Ovary (tissue), 3 donors: ENCODE results near the gene TDG.

Source experiments
- CTCF ChIP-seq, 3 donors: fragments of 450-650 bp in 2 of 3; fragments of 200-600 bp in 1 of 3; IDR thresholded peaks; one replicate each; pipeline versions ENCODE4 v1.5.1 to v1.8.0; 2016 to 2022; ENCODE audit warnings: antibody characterized with exemption in 3 of 3, mild to moderate bottlenecking in 1 of 3
- POLR2A ChIP-seq: fragments of 450-650 bp; IDR thresholded peaks from one replicate; pipeline ENCODE4 v1.6.1; 2017; ENCODE audit warnings: antibody characterized with exemption, mild to moderate bottlenecking, moderate library complexity
- donor health status: DM: no; HTN: no; CAD: no.

DNA sequence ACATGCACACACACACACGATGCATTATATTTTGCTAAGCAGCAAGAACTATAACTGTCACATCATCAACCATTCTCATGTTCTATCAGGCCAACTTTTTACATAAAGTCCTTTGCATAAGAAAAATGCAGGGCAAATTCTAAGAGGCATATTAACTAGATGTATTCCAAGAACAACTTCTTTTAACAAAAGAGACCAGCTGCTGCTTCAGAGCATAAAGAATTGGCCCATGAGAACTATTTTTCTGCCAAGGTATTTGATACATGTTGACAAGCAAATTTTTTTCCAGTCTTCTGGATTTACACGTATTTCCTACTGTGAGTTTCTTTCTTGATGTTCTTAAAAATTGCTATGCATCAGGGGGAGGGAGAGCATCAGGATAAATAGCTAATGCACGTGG, 57.1 kb downstream of the TDG start:
- TF ChIP-seq CTCF (IDR thresholded peaks at IDR 0.05): no peak
- no peak for TF ChIP-seq POLR2A
